Transverse colon (tissue), 4 donors: ENCODE results near the gene GGT1. TPM values are rescaled to one million over a fixed set of nuclear protein-coding genes. Genes with fewer than 3 reads are reported as not detected.

Source experiments
- DNase-seq: peaks from one replicate; pipeline ENCODE4 v3.0.0-alpha.2; 2019
- H3K27ac ChIP-seq, 4 donors: fragments of 200-600 bp; sonication (generic); 2 replicates each; pipeline ENCODE4 v1.5.1; 2016 to 2018; ENCODE audit warnings: inconsistent platforms in 4 of 4
- H3K27me3 ChIP-seq: fragments of 200-600 bp; sonication (generic); 2 replicates; pipeline ENCODE4 v1.5.1; 2017; ENCODE audit warnings: inconsistent platforms
- H3K36me3 ChIP-seq, 4 donors: fragments of 200-600 bp; sonication (generic); 2 replicates each; pipeline ENCODE4 v1.5.1; 2017 to 2019; ENCODE audit warnings: inconsistent platforms in 4 of 4
- H3K4me1 ChIP-seq, 4 donors: fragments of 200-600 bp; sonication (generic); 2 replicates each; pipeline ENCODE4 v1.5.1; 2017 to 2020; ENCODE audit warnings: inconsistent platforms in 4 of 4
- H3K4me3 ChIP-seq, 4 donors: fragments of 200-600 bp; sonication (generic); 1 replicate in 1 of 4; 2 replicates in 3 of 4; pipeline versions ENCODE4 v1.5.1 to v1.6.1; 2017 to 2019; ENCODE audit warnings: inconsistent platforms in 4 of 4
- H3K9me3 ChIP-seq, 2 donors: fragments of 200-600 bp; sonication (generic); 2 replicates each; pipeline ENCODE4 v1.5.1; 2017 to 2019; ENCODE audit warnings: inconsistent platforms in 2 of 2
- CTCF ChIP-seq, 5 experiments: fragments of 200-600 bp in 3 of 5; fragments of 450-650 bp in 2 of 5; sonication (generic) in 3 of 5; IDR thresholded peaks; 1 replicate in 2 of 5; 2 replicates in 3 of 5; pipeline ENCODE4 v1.5.1; 2016 to 2017; ENCODE audit warnings: antibody characterized with exemption in 5 of 5, inconsistent platforms in 3 of 5, mild to moderate bottlenecking in 2 of 5, moderate library complexity in 1 of 5
- EP300 ChIP-seq: sonication (generic); formaldehyde crosslinking; IDR thresholded peaks from one replicate; pipeline ENCODE4 v1.6.1; 2017; ENCODE audit warnings: antibody characterized with exemption, low read depth
- POLR2A ChIP-seq: fragments of 450-650 bp; IDR thresholded peaks from one replicate; pipeline ENCODE4 v1.6.1; 2016; ENCODE audit warnings: antibody characterized with exemption, mild to moderate bottlenecking, moderate library complexity
- POLR2AphosphoS5 ChIP-seq, 3 donors: sonication (generic); formaldehyde crosslinking; IDR thresholded peaks; one replicate each; pipeline ENCODE4 v1.6.1; 2016; ENCODE audit warnings: antibody characterized with exemption in 3 of 3
- WGBS, 2 donors: methylation state at CpG; one replicate each; pipeline ENCODE4 v1.1.5; 2018; ENCODE audit warnings: low coverage in 1 of 2; 5-methylcytosine and 5-hydroxymethylcytosine counted together
- in situ Hi-C, 4 donors: fragments of 200-750 bp; cut with MboI; loops; one replicate each; pipeline versions ENCODE4 v1.15.0 to v1.15.1; 2017; ENCODE audit warnings: low sequenced_read_pairs in 3 of 4, low pct_ligation_motif_present in 1 of 4, low pct_unique_long_range_greater_than_20kb in 1 of 4
- intact Hi-C: fragments of 100-400 bp; cut with DNase I; formaldehyde crosslinking; loops from one replicate; pipeline ENCODE4 v1.15.1; 2023; ENCODE audit warnings: low total_unique reads
- total RNA-seq, 4 donors: library from RNA; depleted of rRNA; stranded (reverse); fragments of >200 nt; gene quantifications; one replicate each; pipeline ENCODE4 v1.1.0, GENCODE V29; 2016

Gene GGT1
- total RNA-seq, 4 donors from 2014 or later = 52.4 to 167 (median 77.1) TPM

DNA sequence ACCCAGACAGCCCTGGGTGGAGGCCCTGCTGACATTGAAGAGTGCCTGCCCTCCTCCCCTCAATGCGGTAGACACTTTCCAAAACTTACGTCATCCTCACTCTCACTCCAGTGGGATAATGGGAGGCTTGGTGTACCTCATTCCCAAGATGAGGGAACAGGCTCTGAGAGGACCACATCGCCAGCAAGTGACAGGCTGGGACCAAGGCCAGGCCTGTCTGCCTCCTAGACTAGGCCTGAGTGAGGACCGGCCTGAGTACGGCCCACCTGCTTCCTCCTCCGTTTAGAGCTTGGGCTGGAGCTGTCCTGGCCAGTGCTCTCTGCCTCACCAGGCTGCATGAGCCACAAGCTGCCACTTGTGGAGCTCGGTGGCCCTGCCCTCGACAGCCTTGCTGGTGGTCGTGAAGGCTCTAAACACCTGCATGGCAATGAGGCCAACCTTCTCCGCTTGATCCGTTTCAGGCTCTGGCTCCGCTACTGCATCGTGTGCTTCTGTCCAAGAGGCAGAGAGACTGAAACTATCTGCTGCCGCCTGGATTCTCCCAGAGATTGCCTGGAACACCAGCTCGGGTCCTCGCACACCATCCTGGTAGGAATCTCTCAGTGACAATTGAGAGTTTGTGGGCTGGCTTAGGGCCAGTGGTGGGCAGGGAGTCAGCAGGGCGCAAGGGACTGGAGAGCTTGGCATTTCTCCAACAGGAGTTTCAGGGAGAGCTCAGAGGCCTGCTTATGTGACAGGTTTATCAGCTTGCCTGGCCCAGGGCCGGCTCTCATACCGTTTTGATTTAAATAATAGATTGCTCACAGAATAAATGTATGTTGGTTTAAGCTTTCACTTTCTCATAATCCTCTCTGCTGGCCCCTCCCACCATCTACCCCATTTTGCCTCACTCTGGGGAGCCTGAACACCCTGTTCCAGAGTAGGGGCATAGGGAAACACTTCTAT is 19.5 kb upstream of the GGT1 start:
- no peak for TF ChIP-seq EP300
- TF ChIP-seq POLR2A = no peak
- no peak for TF ChIP-seq POLR2AphosphoS5 (IDR thresholded peaks at IDR 0.05)
- no peak for TF ChIP-seq CTCF (IDR thresholded peaks at IDR 0.05)
- Histone ChIP-seq H3K27ac (peak overlapping the region; percentile 50 to 80 (median 64)), H3K4me3 (peak overlapping the region in 1 of 4 donors; percentile 16), H3K36me3 (no peaks in the 10 kb centered on the region), H3K27me3 (no peaks in the 10 kb centered on the region), H3K4me1 (peaks cover 12 to 42% (median 28%) of the 10 kb centered on the region in 4 donors), H3K9me3 (no peaks in the 10 kb centered on the region)
- intact Hi-C loops (no loop called here), in situ Hi-C loops (no loop called here)
- peak; percentile 32 for DNase-seq
- 55% methylated on average over 16 of the region's 19 CpGs; no CpG with 5 or more reads in 1 of the 2 donors for WGBS, 2 donors

DNA sequence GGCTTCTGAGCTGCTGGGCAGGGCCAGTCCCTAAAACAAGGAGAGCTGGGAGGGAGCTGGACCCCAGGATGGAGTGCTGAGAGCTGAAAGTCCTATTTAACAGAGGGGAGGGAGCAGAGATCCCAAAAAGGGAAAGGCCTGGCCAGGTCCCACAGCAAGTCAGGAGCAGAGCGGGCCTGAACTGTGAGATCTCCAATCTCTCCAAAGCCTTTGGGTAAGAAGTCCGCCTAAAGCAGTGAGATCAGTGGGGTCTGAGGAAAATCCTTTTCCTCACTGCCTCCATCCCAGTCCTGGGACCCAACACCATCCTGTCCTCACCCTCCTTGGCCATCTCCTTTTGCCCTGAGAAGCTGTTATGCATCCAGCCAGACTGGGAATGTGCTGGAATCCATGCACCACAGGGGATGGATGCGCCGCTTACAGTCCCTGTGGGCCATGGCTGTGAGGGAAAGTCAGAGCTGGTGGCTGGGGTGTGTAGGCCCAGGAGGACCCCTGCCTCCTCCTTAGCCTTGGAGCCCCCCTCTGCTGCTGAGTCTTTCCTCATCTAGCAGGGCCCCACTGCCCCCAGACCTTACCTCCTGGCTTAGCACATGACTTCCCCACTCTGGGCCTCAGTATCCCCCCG is 18.7 kb upstream of the GGT1 start:
- H3K9me3 ChIP-seq = no peaks in the 10 kb centered on the region
- 91% methylated on average over 5 of the region's 5 CpGs; no CpG with 5 or more reads in 1 of the 2 donors for WGBS, 2 donors
- in situ Hi-C loops (no loop called here), intact Hi-C loops (no loop called here)
- TF ChIP-seq POLR2A (no peak), CTCF (IDR thresholded peaks at IDR 0.05) (no peak), EP300 (no peak)
- DNase-seq = no peak
- H3K36me3 ChIP-seq = no peaks in the 10 kb centered on the region
- H3K4me3 ChIP-seq = no peak overlapping the region
- H3K27me3 ChIP-seq = no peaks in the 10 kb centered on the region
- peak overlapping the region; percentile 50 to 80 (median 64) for H3K27ac ChIP-seq
- H3K4me1 ChIP-seq = peaks cover 7 to 34% (median 20%) of the 10 kb centered on the region in 4 donors

GRCh38 chr22:24584871-24585411 is 18.1 kb upstream of the GGT1 start:
- H3K4me3 ChIP-seq = no peak overlapping the region
- in situ Hi-C loops (no loop called here), intact Hi-C loops (no loop called here)
- H3K27me3 ChIP-seq = no peaks in the 10 kb centered on the region
- TF ChIP-seq EP300 = no peak
- no peak for TF ChIP-seq CTCF (IDR thresholded peaks at IDR 0.05)
- no peak for TF ChIP-seq POLR2A
- TF ChIP-seq POLR2AphosphoS5 (IDR thresholded peaks at IDR 0.05) = no peak
- 92% methylated on average over 10 of the region's 10 CpGs; no CpG with 5 or more reads in 1 of the 2 donors for WGBS, 2 donors
- H3K4me1 ChIP-seq = peaks cover 5 to 27% (median 16%) of the 10 kb centered on the region in 4 donors
- peak overlapping the region in 1 of 4 donors; percentile 80 for H3K27ac ChIP-seq
- H3K36me3 ChIP-seq = no peaks in the 10 kb centered on the region
- no peaks in the 10 kb centered on the region for H3K9me3 ChIP-seq
- no peak for DNase-seq

DNA sequence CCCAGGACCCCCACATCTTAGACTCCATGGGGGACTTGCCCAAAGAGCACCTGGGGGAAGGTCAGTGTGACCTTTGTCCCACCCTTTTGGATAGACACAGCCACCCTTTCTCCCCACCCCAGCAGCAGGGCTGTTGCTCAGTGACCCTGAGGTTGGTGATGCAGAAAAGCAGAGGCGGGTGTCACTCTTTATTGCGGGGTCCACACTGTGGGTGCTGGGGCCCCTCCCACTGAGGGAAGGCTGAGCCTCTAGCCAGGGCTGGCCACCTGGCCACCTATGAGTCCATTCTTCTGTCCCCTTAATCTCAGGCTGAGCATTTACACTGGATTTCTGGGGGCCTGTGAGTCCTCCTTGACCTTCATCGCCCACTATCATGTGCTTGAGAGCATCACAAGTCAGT is 17.5 kb upstream of the GGT1 start:
- in situ Hi-C loops (no loop called here), intact Hi-C loops (no loop called here)
- no peak overlapping the region for H3K4me3 ChIP-seq
- no peaks in the 10 kb centered on the region for H3K36me3 ChIP-seq
- DNase-seq = no peak
- no peak overlapping the region for H3K27ac ChIP-seq
- H3K27me3 ChIP-seq = no peaks in the 10 kb centered on the region
- H3K4me1 ChIP-seq = peaks cover 5 to 22% (median 13%) of the 10 kb centered on the region in 4 donors
- 89% methylated on average over 3 of the region's 3 CpGs; no CpG with 5 or more reads in 1 of the 2 donors for WGBS, 2 donors
- TF ChIP-seq CTCF (IDR thresholded peaks at IDR 0.05) = no peak
- no peak for TF ChIP-seq EP300
- no peak for TF ChIP-seq POLR2AphosphoS5 (IDR thresholded peaks at IDR 0.05)
- TF ChIP-seq POLR2A = no peak
- no peaks in the 10 kb centered on the region for H3K9me3 ChIP-seq
